CD4-positive, alpha-beta T cell (primary cell): ENCODE results near the gene FBXL20. TPM values are rescaled to one million over a fixed set of nuclear protein-coding genes. Genes with fewer than 3 reads are reported as not detected.

Source experiments
- ATAC-seq: fragments of 200-7000 bp; cut with Tn5 transposase; one replicate; pipeline ENCODE4 v1.10.0; 2022; ENCODE audit warnings: mild to moderate bottlenecking; ENCODE audit not compliant: poor library complexity
- CTCF ChIA-PET: fragments of 350-600 bp; sonication (Branson Sonifier 250); formaldehyde crosslinking; loops from one replicate; lab custom pipeline; 2021; ENCODE audit warnings: antibody characterized with exemption, inconsistent platforms; lab: Charles Lee
- POLR2A ChIA-PET: fragments of 350-600 bp; sonication (Branson Sonifier 250); formaldehyde crosslinking; loops from one replicate; lab custom pipeline; 2021; ENCODE audit warnings: antibody characterized with exemption, inconsistent platforms; lab: Charles Lee
- DNase-seq, 14 experiments: peaks; one replicate each; pipeline ENCODE4 v3.0.0-alpha.2; 2013 to 2020; ENCODE audit warnings: mixed read lengths in 2 of 14
- H3K27ac ChIP-seq, 2 donors: one replicate each; pipeline versions ENCODE4 v1.5.1 to v1.7.0; 2013; ENCODE audit warnings: low read length in 2 of 2, low read depth in 1 of 2, mild to moderate bottlenecking in 1 of 2
- H3K27me3 ChIP-seq, 2 experiments: 1 replicate in 1 of 2; 2 replicates in 1 of 2; pipeline versions ENCODE4 v1.6.1 to v1.7.0; 2013; ENCODE audit warnings: low read length in 2 of 2, control low read depth in 1 of 2, mild to moderate bottlenecking in 1 of 2, moderate library complexity in 1 of 2; ENCODE audit not compliant: insufficient read depth in 2 of 2, control insufficient read depth in 1 of 2
- H3K36me3 ChIP-seq: one replicate; pipeline ENCODE4 v1.6.1; 2013; ENCODE audit warnings: low read length, control low read depth; ENCODE audit not compliant: insufficient read depth
- H3K4me1 ChIP-seq: one replicate; pipeline ENCODE4 v1.6.1; 2013; ENCODE audit warnings: low read length, control low read depth; ENCODE audit not compliant: insufficient read depth
- H3K4me3 ChIP-seq: one replicate; pipeline ENCODE4 v1.5.1; 2013; ENCODE audit warnings: mild to moderate bottlenecking, low read length, moderate library complexity
- H3K9me3 ChIP-seq, 2 experiments: 1 replicate in 1 of 2; 2 replicates in 1 of 2; pipeline versions ENCODE4 v1.6.1 to v1.7.0; 2013; ENCODE audit warnings: low read length in 2 of 2, mild to moderate bottlenecking in 2 of 2, control low read depth in 1 of 2, moderate library complexity in 1 of 2; ENCODE audit not compliant: control insufficient read depth in 1 of 2, insufficient read depth in 1 of 2
- H3K27ac Mint-ChIP-seq: one replicate; pipeline ENCODE4 v1.8.0; 2020; ENCODE audit warnings: mixed read lengths
- H3K27me3 Mint-ChIP-seq: one replicate; pipeline ENCODE4 v1.8.0; 2021; ENCODE audit warnings: mixed read lengths
- H3K36me3 Mint-ChIP-seq: one replicate; pipeline ENCODE4 v1.8.0; 2021; ENCODE audit warnings: low read depth, mixed read lengths
- H3K4me1 Mint-ChIP-seq: one replicate; pipeline ENCODE4 v1.8.0; 2021; ENCODE audit warnings: low read depth, mixed read lengths
- H3K4me3 Mint-ChIP-seq: one replicate; pipeline ENCODE4 v1.8.0; 2020; ENCODE audit warnings: mild to moderate bottlenecking, mixed read lengths
- H3K9me3 Mint-ChIP-seq: one replicate; pipeline ENCODE4 v1.8.0; 2020; ENCODE audit warnings: mixed read lengths
- intact Hi-C, 2 experiments: fragments of 100-400 bp; cut with DNase I in 1 of 2; cut with micrococcal nuclease in 1 of 2; formaldehyde crosslinking; loops; one replicate each; pipeline versions ENCODE4 v1.15.1 to v1.9.0; 2023 to 2025; cut with DNase I, micrococcal nuclease
- total RNA-seq, 174 experiments: library from RNA in 2 of 174; stranded (reverse) in 2 of 174; gene quantifications; one replicate each; pipeline ENCODE4 v1.2.3 and lab custom pipeline; 2021 to 2026
- TF ChIP-seq, protein P1 (sequence below): fragments of 200-600 bp; IDR thresholded peaks from one replicate; pipeline ENCODE4 v1.8.0; 2022; ENCODE audit warnings: antibody characterized with exemption, mild to moderate bottlenecking

FBXL20 gene
- total RNA-seq, 2 experiments from 2014 or later, result 16.7 to 17.1 TPM

DNA sequence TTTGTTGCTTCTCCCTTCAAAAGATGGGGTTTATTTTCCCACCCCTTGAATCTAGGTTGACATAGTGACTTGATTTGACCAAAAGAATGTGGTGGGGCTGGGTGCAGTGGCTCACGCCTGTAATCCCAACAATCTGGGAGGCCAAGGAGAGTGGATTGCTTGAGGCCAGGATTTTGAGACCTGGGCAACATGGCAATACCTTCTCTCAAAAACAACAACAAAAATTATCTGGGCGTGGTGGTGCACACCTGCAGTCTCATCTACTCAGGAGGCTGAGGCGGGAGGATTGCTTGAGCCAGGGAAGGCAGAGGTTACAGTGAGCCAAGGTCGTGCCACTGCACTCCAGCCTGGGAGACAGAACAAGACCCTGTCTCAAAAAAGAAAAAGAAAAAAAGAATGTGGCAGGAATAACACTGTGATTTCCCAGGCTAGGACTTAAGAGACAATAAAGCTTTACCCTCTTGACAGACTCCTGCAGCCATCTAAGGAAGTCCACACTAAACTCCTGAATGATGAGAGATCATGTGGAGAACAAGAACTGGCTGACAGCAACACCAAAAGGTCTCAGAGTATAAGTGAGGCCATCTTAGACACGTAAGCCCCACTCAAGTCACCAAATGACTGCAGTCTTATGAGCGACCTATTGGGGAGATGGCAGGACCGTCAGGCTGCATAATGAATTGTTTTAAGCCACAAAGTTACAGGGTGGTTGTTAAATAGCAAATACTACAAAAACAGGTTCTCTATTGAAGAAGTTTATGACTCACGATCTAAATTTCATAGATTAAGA lies 37.0 kb downstream of the FBXL20 start:
- intact Hi-C loops, result no loop called here
- H3K4me1 Mint-ChIP-seq, result peaks cover 34% of the 10 kb centered on the region
- Histone ChIP-seq H3K27ac (no peak overlapping the region), H3K27me3 (no peaks in the 10 kb centered on the region), H3K36me3 (no peaks in the 10 kb centered on the region), H3K4me1 (peaks cover under 1% of the 10 kb centered on the region), H3K9me3 (no peaks in the 10 kb centered on the region), H3K4me3 (no peak overlapping the region)
- ChIA-PET POLR2A (no interaction called here), CTCF (no interaction called here)
- H3K27me3 Mint-ChIP-seq, result no peaks in the 10 kb centered on the region
- peak in 1 of 14 experiments; percentile 7 for DNase-seq
- H3K27ac Mint-ChIP-seq, result no peak overlapping the region
- H3K36me3 Mint-ChIP-seq, result no peaks in the 10 kb centered on the region
- TF ChIP-seq, protein P1, sequence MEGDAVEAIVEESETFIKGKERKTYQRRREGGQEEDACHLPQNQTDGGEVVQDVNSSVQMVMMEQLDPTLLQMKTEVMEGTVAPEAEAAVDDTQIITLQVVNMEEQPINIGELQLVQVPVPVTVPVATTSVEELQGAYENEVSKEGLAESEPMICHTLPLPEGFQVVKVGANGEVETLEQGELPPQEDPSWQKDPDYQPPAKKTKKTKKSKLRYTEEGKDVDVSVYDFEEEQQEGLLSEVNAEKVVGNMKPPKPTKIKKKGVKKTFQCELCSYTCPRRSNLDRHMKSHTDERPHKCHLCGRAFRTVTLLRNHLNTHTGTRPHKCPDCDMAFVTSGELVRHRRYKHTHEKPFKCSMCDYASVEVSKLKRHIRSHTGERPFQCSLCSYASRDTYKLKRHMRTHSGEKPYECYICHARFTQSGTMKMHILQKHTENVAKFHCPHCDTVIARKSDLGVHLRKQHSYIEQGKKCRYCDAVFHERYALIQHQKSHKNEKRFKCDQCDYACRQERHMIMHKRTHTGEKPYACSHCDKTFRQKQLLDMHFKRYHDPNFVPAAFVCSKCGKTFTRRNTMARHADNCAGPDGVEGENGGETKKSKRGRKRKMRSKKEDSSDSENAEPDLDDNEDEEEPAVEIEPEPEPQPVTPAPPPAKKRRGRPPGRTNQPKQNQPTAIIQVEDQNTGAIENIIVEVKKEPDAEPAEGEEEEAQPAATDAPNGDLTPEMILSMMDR, result no peak
- no peak overlapping the region for H3K4me3 Mint-ChIP-seq
- H3K9me3 Mint-ChIP-seq, result no peaks in the 10 kb centered on the region
- ATAC-seq, result no peak

GRCh38 chr17:39361064-39361463 lies 40.4 kb downstream of the FBXL20 start:
- no peak for ATAC-seq
- Mint-ChIP-seq H3K4me3 (no peak overlapping the region), H3K27me3 (no peaks in the 10 kb centered on the region), H3K36me3 (peaks cover 6% of the 10 kb centered on the region), H3K9me3 (no peaks in the 10 kb centered on the region), H3K4me1 (peaks cover 21% of the 10 kb centered on the region), H3K27ac (no peak overlapping the region)
- H3K36me3 ChIP-seq, result peaks cover 3% of the 10 kb centered on the region
- H3K4me1 ChIP-seq, result peaks cover 4% of the 10 kb centered on the region
- CTCF ChIA-PET, result no interaction called here
- H3K27me3 ChIP-seq, result no peaks in the 10 kb centered on the region
- POLR2A ChIA-PET, result no interaction called here
- TF ChIP-seq, protein P1, result no peak
- no peaks in the 10 kb centered on the region for H3K9me3 ChIP-seq
- intact Hi-C loops, result no loop called here
- no peak overlapping the region for H3K4me3 ChIP-seq
- H3K27ac ChIP-seq, result no peak overlapping the region
- no peak for DNase-seq

DNA sequence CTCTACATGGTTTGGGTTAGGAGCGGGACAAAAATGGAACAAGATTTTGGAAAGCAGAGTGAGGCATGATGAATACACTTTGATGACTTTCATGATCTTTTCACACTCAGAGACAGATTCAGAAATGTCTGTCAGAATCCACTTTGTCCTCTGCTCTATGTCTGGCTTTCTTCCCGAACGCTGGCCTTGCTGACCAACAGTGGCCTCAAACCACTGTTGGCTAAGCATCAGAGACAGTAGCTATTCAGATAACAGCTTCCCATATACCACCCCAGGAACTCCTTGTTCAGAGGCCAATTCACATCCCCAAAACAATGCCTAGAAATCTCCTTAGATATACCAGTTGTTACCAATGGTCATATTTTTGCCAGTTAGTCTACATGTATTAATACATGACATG lies 40.9 kb downstream of the FBXL20 start:
- H3K4me1 Mint-ChIP-seq, result peaks cover 18% of the 10 kb centered on the region
- H3K4me1 ChIP-seq, result peaks cover 4% of the 10 kb centered on the region
- H3K4me3 ChIP-seq, result no peak overlapping the region
- peaks cover 6% of the 10 kb centered on the region for H3K36me3 Mint-ChIP-seq
- no peaks in the 10 kb centered on the region for H3K9me3 Mint-ChIP-seq
- TF ChIP-seq, protein P1, result no peak
- peaks cover 3% of the 10 kb centered on the region for H3K36me3 ChIP-seq
- intact Hi-C loops, result no loop called here
- ChIA-PET CTCF (no interaction called here), POLR2A (no interaction called here)
- H3K27ac ChIP-seq, result no peak overlapping the region
- H3K27ac Mint-ChIP-seq, result no peak overlapping the region
- H3K9me3 ChIP-seq, result no peaks in the 10 kb centered on the region
- ATAC-seq (no peak), DNase-seq (no peak)
- H3K4me3 Mint-ChIP-seq, result no peak overlapping the region
- H3K27me3 Mint-ChIP-seq, result no peaks in the 10 kb centered on the region
- H3K27me3 ChIP-seq, result no peaks in the 10 kb centered on the region
